ENCODE results near the gene SRCIN1. TPM values are rescaled to one million over a fixed set of nuclear protein-coding genes. Genes with fewer than 3 reads are reported as not detected.

SRCIN1 gene
- total and polyA plus RNA-seq, 2 donors (not counting 1 experiment from before 2014, with no cell fraction given): 0.44 to 1.1 TPM

GRCh38 chr17:38601539-38602351 lies 4.0 kb downstream of the SRCIN1 start:
- intact Hi-C loops (cut with micrococcal nuclease): no loop called here
- ChIA-PET POLR2A (no interaction called here), CTCF (no interaction called here)
- no peak overlapping the region for H2AFZ ChIP-seq (ENCODE audit: insufficient read depth, low read depth, low read length, poor library complexity, severe bottlenecking)
- H3K4me1 ChIP-seq (ENCODE audit: control insufficient read depth in 2 of 2, insufficient read depth in 2 of 2, low read length in 2 of 2): peaks cover 4 to 17% of the 10 kb centered on the region in 2 donors
- Mint-ChIP-seq H3K4me1 (peaks cover 10% of the 10 kb centered on the region), H3K9me3 (ENCODE audit: insufficient read depth) (no peaks in the 10 kb centered on the region), H3K27me3 (peaks cover 62% of the 10 kb centered on the region), H3K27ac (no peak overlapping the region), H3K4me3 (no peak overlapping the region)
- no peaks in the 10 kb centered on the region for H3K36me3 ChIP-seq (replicated peaks in 1 of 2; ENCODE audit: control extremely low read depth in 1 of 2, control insufficient read depth in 1 of 2, extremely low read depth in 1 of 2, insufficient read depth in 2 of 2, low read length in 1 of 2)
- no peaks in the 10 kb centered on the region for H4K20me1 ChIP-seq (ENCODE audit: control insufficient read depth, insufficient read depth, low read length, poor library complexity, severe bottlenecking)
- H3K27me3 ChIP-seq (replicated peaks in 1 of 4; ENCODE audit: control extremely low read depth in 1 of 4, control insufficient read depth in 3 of 4, insufficient read depth in 4 of 4, low read length in 3 of 4): peaks cover 0 to 86% (median 25%) of the 10 kb centered on the region in 4 experiments
- TF ChIP-seq EZH2 (IDR thresholded peaks at IDR 0.05; ENCODE audit: borderline replicate concordance, insufficient read depth, low read depth, low read length, poor library complexity, severe bottlenecking) (no peak), CTCF (IDR thresholded peaks at IDR 0.05) (no peak)
- H3K27ac ChIP-seq (ENCODE audit: low read length in 2 of 2): no peak overlapping the region
- no peak overlapping the region for H3K4me2 ChIP-seq (replicated peaks; ENCODE audit: low read depth, low read length, poor library complexity, severe bottlenecking)
- ATAC-seq (ENCODE audit: low read depth): no peak
- WGBS (ENCODE audit: insufficient coverage): 9% methylated on average over 11 of the region's 24 CpGs
- H3K9me3 ChIP-seq (ENCODE audit: control extremely low read depth in 1 of 3, control insufficient read depth in 2 of 3, insufficient read depth in 1 of 3, low read length in 2 of 3): peaks cover 0 to 9% (median 0%) of the 10 kb centered on the region in 3 donors
- no peak overlapping the region for H3K9ac ChIP-seq (ENCODE audit: low read length)
- DNase-seq: no peak
- no peaks in the 10 kb centered on the region for H3K79me2 ChIP-seq (ENCODE audit: control insufficient read depth, insufficient read depth, low read length)
- no peak overlapping the region for H3K4me3 ChIP-seq (ENCODE audit: control extremely low read depth in 1 of 5, extremely low read depth in 1 of 5, insufficient read depth in 1 of 5, low read depth in 2 of 5, low read length in 4 of 5)

GRCh38 chr17:38600906-38601305 lies 4.8 kb downstream of the SRCIN1 start:
- Histone ChIP-seq H3K4me3 (ENCODE audit: control extremely low read depth in 1 of 5, extremely low read depth in 1 of 5, insufficient read depth in 1 of 5, low read depth in 2 of 5, low read length in 4 of 5) (no peak overlapping the region), H3K4me2 (replicated peaks; ENCODE audit: low read depth, low read length, poor library complexity, severe bottlenecking) (no peak overlapping the region), H2AFZ (ENCODE audit: insufficient read depth, low read depth, low read length, poor library complexity, severe bottlenecking) (no peak overlapping the region), H3K27ac (ENCODE audit: low read length in 2 of 2) (no peak overlapping the region), H3K79me2 (ENCODE audit: control insufficient read depth, insufficient read depth, low read length) (no peaks in the 10 kb centered on the region), H3K27me3 (replicated peaks in 1 of 4; ENCODE audit: control extremely low read depth in 1 of 4, control insufficient read depth in 3 of 4, insufficient read depth in 4 of 4, low read length in 3 of 4) (peaks cover 0 to 86% (median 27%) of the 10 kb centered on the region in 4 experiments), H4K20me1 (ENCODE audit: control insufficient read depth, insufficient read depth, low read length, poor library complexity, severe bottlenecking) (no peaks in the 10 kb centered on the region), H3K9ac (ENCODE audit: low read length) (no peak overlapping the region), H3K9me3 (ENCODE audit: control extremely low read depth in 1 of 3, control insufficient read depth in 2 of 3, insufficient read depth in 1 of 3, low read length in 2 of 3) (peaks cover 0 to 6% (median 0%) of the 10 kb centered on the region in 3 donors), H3K36me3 (replicated peaks in 1 of 2; ENCODE audit: control extremely low read depth in 1 of 2, control insufficient read depth in 1 of 2, extremely low read depth in 1 of 2, insufficient read depth in 2 of 2, low read length in 1 of 2) (no peaks in the 10 kb centered on the region), H3K4me1 (ENCODE audit: control insufficient read depth in 2 of 2, insufficient read depth in 2 of 2, low read length in 2 of 2) (peaks cover 0 to 11% of the 10 kb centered on the region in 2 donors)
- 72% methylated on average over 4 of the region's 8 CpGs for WGBS (ENCODE audit: insufficient coverage)
- peaks cover 67% of the 10 kb centered on the region for H3K27me3 Mint-ChIP-seq
- TF ChIP-seq EZH2 (IDR thresholded peaks at IDR 0.05; ENCODE audit: borderline replicate concordance, insufficient read depth, low read depth, low read length, poor library complexity, severe bottlenecking) (no peak), CTCF (IDR thresholded peaks at IDR 0.05) (no peak)
- no peak for ATAC-seq (ENCODE audit: low read depth)
- intact Hi-C loops (cut with micrococcal nuclease): no loop called here
- H3K4me1 Mint-ChIP-seq: peaks cover 7% of the 10 kb centered on the region
- no peak overlapping the region for H3K27ac Mint-ChIP-seq
- DNase-seq: no peak
- ChIA-PET CTCF (interaction anchor here (0.6 kb wide), 1 partner anchor 606 kb away, joined by 3 read pairs; no protein-coding TSS in a partner anchor), POLR2A (no interaction called here)
- no peaks in the 10 kb centered on the region for H3K9me3 Mint-ChIP-seq (ENCODE audit: insufficient read depth)
- no peak overlapping the region for H3K4me3 Mint-ChIP-seq

All from B cell (primary cell).